ENCODE data around the gene TMIGD2.

The TMIGD2 gene

DNA sequence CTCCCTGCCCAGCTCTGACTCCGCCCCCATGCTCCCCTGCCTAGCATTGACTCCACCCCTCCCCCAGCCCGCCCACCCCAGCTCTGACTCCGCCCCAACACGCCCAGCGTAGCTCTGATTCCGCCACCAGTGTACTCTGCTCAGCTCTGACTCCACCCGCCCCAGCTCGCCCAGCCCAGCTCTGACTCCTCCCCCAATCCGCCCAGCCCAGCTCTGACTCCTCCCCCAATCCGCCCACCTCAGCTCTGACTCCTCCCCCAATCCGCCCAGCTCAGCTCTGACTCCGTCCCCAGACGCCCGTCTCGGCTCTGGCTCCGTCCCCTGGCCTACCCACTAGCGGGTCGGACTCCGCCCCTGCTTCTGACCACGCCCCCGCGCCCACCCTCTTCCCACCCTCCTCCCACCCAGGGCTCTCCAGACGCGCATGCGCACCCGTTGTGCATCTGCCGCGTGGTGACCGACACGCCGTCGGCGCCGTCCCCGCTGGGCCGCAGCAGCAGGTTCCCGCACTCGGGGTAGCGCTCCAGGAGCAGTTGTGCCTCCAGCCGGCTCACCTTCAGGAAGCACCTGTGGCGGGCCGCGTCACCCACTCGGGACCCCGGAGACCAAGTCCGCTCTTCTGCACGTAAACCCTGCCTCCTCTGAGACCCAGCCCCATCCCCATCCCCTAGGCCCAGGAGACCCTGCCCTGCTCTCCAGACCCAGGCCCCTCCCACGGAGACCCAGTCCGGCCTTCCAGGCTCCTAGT lies 26.2 kb upstream of the TMIGD2 start:
- H3K4me3 ChIP-seq (ENCODE audit: low read depth in 1 of 2, low read length in 1 of 2): peak overlapping the region; percentile 43 to 56
- no peaks in the 10 kb centered on the region for H3K9me3 ChIP-seq
- TF ChIP-seq, protein P1, sequence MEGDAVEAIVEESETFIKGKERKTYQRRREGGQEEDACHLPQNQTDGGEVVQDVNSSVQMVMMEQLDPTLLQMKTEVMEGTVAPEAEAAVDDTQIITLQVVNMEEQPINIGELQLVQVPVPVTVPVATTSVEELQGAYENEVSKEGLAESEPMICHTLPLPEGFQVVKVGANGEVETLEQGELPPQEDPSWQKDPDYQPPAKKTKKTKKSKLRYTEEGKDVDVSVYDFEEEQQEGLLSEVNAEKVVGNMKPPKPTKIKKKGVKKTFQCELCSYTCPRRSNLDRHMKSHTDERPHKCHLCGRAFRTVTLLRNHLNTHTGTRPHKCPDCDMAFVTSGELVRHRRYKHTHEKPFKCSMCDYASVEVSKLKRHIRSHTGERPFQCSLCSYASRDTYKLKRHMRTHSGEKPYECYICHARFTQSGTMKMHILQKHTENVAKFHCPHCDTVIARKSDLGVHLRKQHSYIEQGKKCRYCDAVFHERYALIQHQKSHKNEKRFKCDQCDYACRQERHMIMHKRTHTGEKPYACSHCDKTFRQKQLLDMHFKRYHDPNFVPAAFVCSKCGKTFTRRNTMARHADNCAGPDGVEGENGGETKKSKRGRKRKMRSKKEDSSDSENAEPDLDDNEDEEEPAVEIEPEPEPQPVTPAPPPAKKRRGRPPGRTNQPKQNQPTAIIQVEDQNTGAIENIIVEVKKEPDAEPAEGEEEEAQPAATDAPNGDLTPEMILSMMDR (IDR thresholded peaks at IDR 0.05): no peak
- H3K36me3 ChIP-seq: no peaks in the 10 kb centered on the region
- H3K4me1 ChIP-seq (ENCODE audit: control insufficient read depth in 1 of 2, insufficient read depth in 1 of 2, low read depth in 1 of 2, low read length in 1 of 2): peaks cover 10 to 19% of the 10 kb centered on the region in 2 experiments
- H3K27me3 ChIP-seq: peaks cover 56% of the 10 kb centered on the region
- no peak overlapping the region for H3K27ac ChIP-seq

GRCh38 chr19:4327877-4328242 lies 25.7 kb upstream of the TMIGD2 start:
- Histone ChIP-seq H3K36me3 (no peaks in the 10 kb centered on the region), H3K4me1 (ENCODE audit: control insufficient read depth in 1 of 2, insufficient read depth in 1 of 2, low read depth in 1 of 2, low read length in 1 of 2) (peaks cover 10 to 19% of the 10 kb centered on the region in 2 experiments), H3K27me3 (peaks cover 56% of the 10 kb centered on the region), H3K4me3 (ENCODE audit: low read depth in 1 of 2, low read length in 1 of 2) (peak overlapping the region; percentile 21 to 56), H3K27ac (no peak overlapping the region), H3K9me3 (no peaks in the 10 kb centered on the region)
- TF ChIP-seq, protein P1 (IDR thresholded peaks at IDR 0.05): no peak

DNA sequence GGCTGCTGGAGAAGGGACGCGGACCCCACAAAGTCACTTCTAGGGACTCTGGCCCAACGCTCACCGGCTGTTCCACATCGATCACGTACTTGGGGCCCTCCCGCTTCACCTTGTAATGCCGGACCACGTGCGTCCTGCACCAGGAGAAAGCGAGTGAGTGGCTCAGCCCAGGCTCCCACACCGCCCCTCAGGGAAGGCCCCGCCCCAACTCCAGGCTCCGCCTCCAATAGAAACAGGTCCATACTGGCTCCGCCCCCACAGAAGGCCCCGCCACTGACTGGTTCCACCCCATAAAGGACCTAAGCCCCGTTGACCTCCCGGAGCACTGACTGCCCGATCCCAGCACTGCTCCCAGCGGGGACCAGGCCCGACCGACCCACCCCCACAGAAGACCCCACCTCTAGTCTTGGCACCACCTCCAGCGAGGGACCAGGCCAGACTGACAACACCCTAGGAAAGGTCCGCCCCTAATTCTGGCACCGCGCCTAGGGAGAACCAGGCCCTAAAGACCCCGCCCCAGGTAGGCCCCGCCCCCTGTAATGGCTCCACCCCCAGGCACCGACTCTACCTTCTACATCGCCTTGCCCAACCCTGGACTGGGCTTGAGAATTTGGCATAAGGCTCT lies 25.2 kb upstream of the TMIGD2 start:
- Histone ChIP-seq H3K27me3 (peaks cover 56% of the 10 kb centered on the region), H3K4me3 (ENCODE audit: low read depth in 1 of 2, low read length in 1 of 2) (peak overlapping the region; percentile 21 to 56), H3K9me3 (peaks cover under 1% of the 10 kb centered on the region), H3K4me1 (ENCODE audit: control insufficient read depth in 1 of 2, insufficient read depth in 1 of 2, low read depth in 1 of 2, low read length in 1 of 2) (peaks cover 10 to 19% of the 10 kb centered on the region in 2 experiments), H3K36me3 (no peaks in the 10 kb centered on the region), H3K27ac (no peak overlapping the region)
- TF ChIP-seq, protein P1 (IDR thresholded peaks at IDR 0.05): no peak

DNA sequence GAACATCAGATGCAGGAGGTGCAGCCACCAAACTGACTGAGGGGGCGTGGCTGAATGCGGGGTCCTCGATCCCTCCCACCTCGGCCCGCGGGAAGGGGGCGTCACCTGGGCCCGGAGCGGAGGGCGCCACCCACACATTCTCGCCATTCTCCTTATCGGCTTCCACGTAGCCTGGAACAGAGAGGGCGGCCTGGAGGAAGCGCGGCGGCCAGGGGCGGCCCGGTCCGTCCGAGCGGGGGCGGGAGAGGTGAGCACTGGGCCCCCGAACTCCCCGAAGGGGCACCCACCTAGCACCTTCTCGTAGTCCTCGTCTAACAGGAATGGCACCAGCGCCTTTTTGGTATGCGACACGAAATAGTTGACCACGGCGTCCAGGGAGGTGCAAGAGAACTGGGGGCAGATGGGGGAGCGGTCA lies 24.7 kb upstream of the TMIGD2 start:
- no peaks in the 10 kb centered on the region for H3K36me3 ChIP-seq
- H3K27ac ChIP-seq: no peak overlapping the region
- H3K27me3 ChIP-seq: peaks cover 56% of the 10 kb centered on the region
- TF ChIP-seq, protein P1 (IDR thresholded peaks at IDR 0.05): no peak
- peaks cover 10 to 19% of the 10 kb centered on the region in 2 experiments for H3K4me1 ChIP-seq (ENCODE audit: control insufficient read depth in 1 of 2, insufficient read depth in 1 of 2, low read depth in 1 of 2, low read length in 1 of 2)
- H3K9me3 ChIP-seq: peaks cover 6% of the 10 kb centered on the region
- H3K4me3 ChIP-seq (ENCODE audit: low read depth in 1 of 2, low read length in 1 of 2): peak overlapping the region in 1 of 2 experiments; percentile 56

GRCh38 chr19:4326215-4326836 lies 24.1 kb upstream of the TMIGD2 start:
- no peaks in the 10 kb centered on the region for H3K36me3 ChIP-seq
- H3K27ac ChIP-seq: no peak overlapping the region
- peaks cover 8% of the 10 kb centered on the region for H3K9me3 ChIP-seq
- peaks cover 56% of the 10 kb centered on the region for H3K27me3 ChIP-seq
- no peak overlapping the region for H3K4me3 ChIP-seq (ENCODE audit: low read depth in 1 of 2, low read length in 1 of 2)
- TF ChIP-seq, protein P1 (IDR thresholded peaks at IDR 0.05): no peak
- H3K4me1 ChIP-seq (ENCODE audit: control insufficient read depth in 1 of 2, insufficient read depth in 1 of 2, low read depth in 1 of 2, low read length in 1 of 2): peaks cover 10 to 19% of the 10 kb centered on the region in 2 experiments
